ENCODE data around the gene BGN.

Gene BGN

DNA sequence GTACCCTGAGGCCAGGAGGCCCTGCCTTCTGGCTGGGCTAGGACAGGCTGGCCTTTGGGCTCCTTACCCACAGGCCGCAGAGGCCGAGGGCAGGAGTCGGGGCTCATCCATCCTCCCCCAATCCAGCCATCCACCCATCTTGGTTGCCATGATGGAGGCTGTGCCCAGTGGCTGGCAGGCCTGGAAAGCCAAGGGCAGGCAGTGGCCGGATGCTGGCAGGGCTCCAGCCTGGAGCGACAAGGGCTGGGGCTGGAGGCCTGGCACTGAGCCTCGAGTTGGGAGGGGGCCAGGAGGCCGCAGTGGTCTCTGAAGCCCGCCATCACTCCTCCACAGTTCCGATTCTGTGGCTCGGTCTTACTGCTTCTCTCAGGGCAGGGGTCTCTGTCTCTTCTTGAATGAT is 8.6 kb upstream of the BGN start:
- DNase-seq: no peak

DNA sequence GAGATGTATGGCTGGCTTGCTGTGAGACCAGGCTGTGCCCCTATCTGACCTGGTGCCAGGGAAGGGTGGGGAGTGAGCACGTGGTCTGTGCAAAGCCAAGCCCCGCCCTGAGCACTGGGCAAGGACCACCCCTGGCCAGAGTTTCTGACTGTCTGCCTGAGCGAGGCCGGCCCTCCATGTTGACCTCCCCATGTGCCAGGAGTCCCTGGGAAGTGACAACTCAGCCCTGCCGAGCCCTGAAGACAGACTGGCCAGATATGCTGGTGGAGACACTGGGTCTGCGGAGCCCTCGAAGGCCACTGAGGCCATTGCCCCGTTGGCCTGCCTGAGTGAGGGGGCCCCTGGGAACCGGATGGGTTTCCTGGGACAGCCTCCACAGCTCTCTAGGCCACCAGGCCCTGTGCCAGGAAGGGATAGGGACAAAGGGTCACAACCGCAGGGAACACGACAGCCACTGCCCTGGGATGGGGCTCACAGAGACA is 7.1 kb upstream of the BGN start:
- DNase-seq: no peak

DNA sequence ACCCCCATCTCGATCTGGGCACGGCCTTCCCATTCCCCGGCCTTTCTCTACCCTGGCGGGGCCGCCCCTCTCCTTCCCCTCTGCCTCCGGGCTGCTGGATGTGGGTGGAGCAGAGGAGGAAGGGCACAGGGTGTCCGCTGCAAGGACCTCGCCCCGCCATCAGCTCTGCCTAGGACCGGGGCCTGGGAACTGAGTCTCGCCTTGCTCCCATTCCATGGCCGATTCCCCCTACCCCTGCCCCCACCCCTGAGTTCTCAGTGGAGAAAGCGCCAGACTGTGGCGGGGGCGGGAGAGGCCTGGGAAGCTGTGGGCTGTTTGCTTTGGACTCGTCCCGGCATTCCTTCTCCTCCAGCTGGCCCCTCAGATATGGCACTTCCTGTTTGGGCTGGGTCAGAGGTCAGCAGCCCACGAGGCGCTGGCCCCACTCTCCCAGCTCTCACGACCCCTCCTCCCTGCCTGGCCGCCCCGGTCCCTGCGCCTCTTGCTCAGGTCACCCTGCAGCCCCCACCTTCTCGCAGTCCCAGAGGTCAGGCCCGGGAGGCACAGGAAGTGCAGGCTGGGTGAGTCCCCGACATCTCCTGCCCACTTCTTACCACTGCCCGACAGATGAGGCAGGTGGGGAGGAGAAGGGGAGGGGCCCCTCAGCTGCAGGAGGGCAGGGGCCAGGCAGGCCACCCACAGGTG is 6.4 kb upstream of the BGN start:
- DNase-seq: no peak

DNA sequence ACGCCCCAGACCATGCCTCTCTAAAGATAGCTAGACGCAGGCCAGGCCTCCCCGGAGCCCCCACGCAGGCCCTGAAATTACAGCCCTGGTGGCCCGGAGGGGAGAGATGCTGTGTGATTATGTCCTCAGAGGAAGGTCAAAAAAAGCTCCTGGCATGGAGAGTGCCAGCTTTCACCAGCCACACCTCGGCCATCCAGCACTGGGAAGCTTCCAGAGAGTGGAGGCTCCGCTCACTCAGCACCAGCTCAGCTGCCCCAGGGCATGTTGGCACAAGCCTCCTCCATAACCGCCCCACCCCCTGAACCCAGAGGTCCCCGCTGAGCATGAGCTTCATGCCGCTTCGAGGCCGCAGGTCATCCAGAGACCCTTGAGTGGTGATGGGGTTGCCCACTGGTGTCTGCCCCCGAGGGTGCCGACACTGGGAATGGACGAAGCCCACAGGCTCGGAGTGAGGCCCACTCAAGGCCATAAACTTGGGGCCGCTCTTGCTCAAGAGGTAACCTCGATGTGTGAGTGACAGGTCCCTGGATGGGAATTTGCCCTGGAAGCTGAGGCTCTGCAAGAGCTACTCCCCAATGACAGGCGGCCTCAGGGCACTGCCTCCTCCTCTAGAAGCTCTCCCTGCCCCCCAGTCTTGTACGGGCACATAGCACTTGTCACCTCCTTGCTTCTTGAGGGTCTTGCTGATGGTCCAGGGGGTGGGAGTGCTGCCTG is 4.4 kb upstream of the BGN start:
- no peak for DNase-seq

- DNase-seq: no peak
Observed at GRCh38 chrX:153491351-153491914, 3.3 kb upstream of the BGN start.

DNA sequence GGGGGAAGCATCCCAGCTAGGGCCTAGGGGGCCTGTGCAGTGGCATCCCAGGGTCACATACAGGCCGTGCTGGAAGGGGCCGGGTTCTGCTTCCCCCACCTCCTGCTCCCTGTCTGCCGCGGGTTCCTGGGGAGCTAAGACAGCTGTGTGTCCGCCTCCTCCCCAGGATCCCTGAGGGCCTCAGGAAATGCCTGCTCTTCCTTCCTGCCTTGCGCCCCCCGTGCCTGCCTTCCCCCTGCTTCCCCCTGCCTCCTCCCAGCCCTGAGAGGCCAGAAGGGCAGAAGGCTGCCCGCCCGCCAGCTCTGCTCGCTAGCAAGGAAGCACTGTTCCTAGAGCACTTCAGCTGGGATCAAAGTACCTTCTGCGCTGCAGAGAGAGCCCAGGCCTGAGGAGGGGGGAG is 2.9 kb upstream of the BGN start:
- no peak for DNase-seq

DNA sequence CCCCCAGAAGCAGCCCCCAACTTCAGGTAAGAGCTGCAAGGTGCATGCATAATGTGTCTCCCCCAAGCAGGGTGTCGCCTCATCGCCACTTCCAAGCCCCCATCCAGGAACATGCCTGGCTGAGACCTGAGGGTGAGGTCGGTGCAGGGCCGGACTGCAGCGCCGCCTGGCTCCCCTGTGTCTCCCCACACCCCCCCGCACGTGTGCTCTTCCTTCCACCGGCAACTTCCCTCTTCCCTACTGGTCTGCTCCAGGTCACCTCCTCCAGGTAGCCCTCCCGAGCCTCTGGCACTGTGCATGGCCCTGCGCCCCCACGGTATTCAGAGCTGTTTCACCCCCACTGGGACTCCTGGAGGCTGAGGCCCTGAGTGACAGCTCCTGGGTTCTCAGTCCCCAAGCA is 2.2 kb upstream of the BGN start:
- no peak for DNase-seq

- DNase-seq: no peak
Observed at GRCh38 chrX:153493085-153493484, 1.7 kb upstream of the BGN start.

GRCh38 chrX:153494061-153494460 is 719 bp upstream of the BGN start:
- DNase-seq: no peak

- no peak for DNase-seq
Observed at GRCh38 chrX:153495362-153495751, 577 bp downstream of the BGN start.

- no peak for DNase-seq
Observed at GRCh38 chrX:153495903-153496589, 1.3 kb downstream of the BGN start.

DNA sequence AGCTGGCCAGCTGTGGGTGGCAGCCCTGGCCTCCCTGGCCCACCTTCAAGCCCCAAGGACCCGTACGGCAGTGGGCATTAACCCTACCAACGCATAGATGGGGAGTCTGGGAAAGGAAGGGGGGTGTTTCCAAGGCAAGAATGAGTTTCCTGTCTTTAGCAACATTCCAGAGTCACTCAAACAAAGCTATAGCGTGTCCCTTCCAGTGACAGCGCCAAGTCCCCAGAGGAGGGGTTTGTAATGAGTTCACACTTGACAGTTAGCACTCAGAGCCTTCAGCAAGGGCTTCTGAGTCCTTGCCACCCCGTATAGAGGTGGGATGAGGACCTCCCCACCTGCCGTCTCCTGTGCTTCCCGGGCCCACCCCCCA is 1.8 kb downstream of the BGN start:
- no peak for DNase-seq

DNA sequence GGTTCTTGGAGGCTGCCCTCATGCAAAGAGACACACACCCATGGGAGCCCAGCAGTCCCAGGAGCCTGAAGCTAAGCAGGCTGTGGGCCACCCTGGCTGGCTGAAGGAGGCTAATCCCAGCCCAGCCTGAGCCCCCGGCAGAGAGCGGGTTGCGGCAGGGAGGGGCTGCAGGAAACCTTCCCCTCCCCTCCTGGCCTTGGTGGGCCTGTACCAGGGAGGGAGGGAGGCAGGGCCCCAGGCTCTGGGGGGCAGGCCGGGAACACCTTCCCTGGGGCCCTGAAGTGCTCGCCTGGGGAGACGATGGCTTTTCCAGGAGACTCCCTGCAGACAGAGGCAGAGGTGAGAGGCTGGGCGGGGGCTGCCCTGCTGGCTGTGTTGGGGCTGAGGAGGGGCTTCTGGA is 3.7 kb downstream of the BGN start:
- no peak for DNase-seq

- no peak for DNase-seq
Observed at GRCh38 chrX:153499341-153499740, 4.6 kb downstream of the BGN start.

- DNase-seq: peak; percentile 35 to 61
Observed at GRCh38 chrX:153499876-153500275, 5.1 kb downstream of the BGN start.

- DNase-seq: no peak
Observed at GRCh38 chrX:153500676-153501280, 6.0 kb downstream of the BGN start.

DNA sequence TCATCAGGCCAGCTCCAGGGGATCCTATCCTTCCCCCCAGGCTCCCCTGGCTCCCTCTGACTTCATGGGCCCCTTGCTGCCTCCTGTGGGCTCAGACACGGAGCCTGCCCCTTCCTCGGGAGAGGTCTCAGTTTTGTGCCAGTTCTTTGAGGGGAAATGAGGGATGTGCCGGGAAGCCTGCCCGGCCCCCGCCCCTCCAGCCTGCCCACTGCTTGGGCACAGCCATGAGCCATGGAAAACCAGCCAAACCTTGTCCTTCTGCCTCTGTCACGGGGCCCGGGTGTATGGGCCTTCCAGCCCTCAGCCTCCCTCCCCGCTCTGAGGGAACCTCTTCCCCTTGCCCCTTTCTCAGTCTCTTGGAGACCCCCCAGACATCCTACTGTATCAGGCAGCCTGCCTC is 6.8 kb downstream of the BGN start:
- DNase-seq: peak in 1 of 2 donors; percentile 9

GRCh38 chrX:153502131-153502530 is 7.4 kb downstream of the BGN start:
- no peak for DNase-seq

DNA sequence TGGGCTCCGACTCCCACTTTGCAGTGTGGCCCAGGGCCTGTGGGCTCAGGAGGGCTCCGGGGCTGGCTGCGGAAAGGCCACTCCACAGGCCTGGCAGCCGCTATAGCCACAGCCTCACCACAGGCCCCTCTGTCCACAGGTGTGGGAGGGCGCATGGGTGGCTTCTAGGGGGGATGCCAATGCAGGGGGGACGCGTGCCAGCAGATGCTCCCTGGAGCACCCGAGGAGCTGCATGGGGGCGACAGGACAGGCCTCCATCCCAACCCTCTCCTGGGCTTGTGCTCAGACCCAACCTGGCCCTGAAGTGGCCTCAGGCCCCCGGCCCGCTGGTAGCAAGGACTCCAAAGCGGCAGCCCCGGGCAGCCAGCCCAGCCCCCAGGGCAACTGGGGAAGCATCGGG is 8.0 kb downstream of the BGN start:
- DNase-seq: no peak

DNA sequence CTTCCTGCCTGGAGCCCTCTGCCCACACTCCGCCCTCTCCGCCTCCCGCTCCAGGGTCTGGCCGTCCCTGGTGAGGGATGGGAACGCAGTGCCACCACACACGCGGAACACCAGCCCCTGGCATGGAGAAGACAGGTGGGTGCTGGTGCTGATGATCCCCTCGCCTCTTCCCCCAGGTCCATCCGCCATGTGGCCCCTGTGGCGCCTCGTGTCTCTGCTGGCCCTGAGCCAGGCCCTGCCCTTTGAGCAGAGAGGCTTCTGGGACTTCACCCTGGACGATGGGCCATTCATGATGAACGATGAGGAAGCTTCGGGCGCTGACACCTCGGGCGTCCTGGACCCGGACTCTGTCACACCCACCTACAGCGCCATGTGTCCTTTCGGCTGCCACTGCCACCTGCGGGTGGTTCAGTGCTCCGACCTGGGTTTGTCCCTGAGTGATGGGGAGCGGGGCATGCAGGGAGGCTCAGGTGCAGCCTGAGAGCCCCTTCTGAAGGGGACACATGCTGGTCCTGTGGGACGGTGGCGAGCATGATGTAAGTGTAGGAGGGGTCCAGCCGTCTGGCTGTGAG is 9.8 kb downstream of the BGN start:
- DNase-seq: no peak

DNA sequence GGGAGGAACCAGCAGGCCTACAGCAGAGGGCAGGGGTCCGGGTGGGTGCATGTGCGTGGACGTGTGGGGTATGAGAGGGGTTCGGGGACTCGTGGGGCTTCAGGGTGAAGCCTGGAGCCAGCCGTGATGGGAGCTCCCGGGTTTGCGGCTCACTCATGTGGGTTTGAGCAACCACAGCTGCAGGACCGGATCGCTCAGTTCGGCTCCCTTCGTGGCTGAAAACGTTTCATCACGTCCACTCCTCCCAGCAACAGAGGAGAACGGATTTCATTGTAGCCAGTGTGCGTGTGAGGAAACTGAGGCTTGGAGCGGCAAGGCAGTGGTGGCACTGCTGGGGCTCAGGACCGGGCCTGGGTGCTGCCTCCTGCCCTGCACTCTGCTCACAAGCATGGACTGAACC is 10.6 kb downstream of the BGN start:
- DNase-seq: no peak

DNA sequence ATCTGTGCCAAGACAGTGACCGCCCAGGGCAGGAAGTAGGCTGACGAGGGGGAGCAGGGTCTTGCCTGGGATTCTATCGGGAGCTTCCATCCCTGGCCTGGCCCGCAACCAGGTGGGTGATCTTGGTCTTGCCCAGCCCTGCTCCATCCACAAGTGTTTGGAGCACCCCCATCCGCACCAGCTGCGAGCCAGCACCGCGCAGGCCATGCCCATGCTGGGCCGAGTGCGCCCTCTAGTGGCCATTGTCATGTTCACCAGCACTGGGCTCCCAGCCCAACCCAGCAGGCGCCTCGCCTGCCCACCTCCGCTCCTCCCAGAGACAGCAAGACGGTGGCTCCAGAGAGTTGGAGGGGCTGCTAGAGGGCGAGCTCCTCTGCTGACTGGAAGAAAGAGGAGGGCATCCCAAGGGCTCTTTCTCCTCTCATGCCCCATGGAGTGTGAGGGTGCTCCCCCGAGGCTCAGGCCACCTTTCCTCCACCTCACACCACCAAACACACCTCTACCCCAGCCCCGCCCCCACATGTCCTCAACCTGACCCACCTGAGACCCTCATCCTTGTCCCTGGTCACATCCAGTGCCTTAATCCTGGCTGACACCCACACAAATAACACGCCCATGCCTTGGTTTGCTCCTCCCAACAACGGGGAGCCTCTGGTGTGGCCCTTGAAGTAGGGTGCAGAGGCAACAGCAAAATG is 12.9 kb downstream of the BGN start:
- DNase-seq: peak; percentile 51 to 65

All from hippocampal formation (tissue), 2 donors.